Activated T-helper 2 cell treated with anti-CD3 and anti-CD28 coated beads, Interferon-gamma antibody, Interleukin-2, Interleukin-4, amounts not matched to agents 10 μg/mL and 5 μg/mL and 100 μg/mL, durations not matched to agents 14 hours and 24 hours and 36 hours (primary cell): Measurements from ENCODE around the gene CEP83. TPM values are rescaled to one million over a fixed set of nuclear protein-coding genes. Genes with fewer than 3 reads are reported as not detected.

ENCODE experiments used
- DNase-seq: peaks from one replicate; pipeline ENCODE4 v3.0.0; 2021; ENCODE audit warnings: low spot score
- H3K27ac Mint-ChIP-seq: one replicate; pipeline ENCODE4 v1.8.0; 2021; ENCODE audit warnings: mixed read lengths
- H3K27me3 Mint-ChIP-seq: one replicate; pipeline ENCODE4 v1.8.0; 2021; ENCODE audit warnings: low read depth, mixed read lengths
- H3K36me3 Mint-ChIP-seq: one replicate; pipeline ENCODE4 v1.8.0; 2021; ENCODE audit warnings: low read depth, mixed read lengths
- H3K4me1 Mint-ChIP-seq: one replicate; pipeline ENCODE4 v1.8.0; 2021; ENCODE audit warnings: low read depth, mixed read lengths
- H3K4me3 Mint-ChIP-seq: one replicate; pipeline ENCODE4 v1.8.0; 2021; ENCODE audit warnings: low read depth, mild to moderate bottlenecking, moderate library complexity, mixed read lengths
- H3K9me3 Mint-ChIP-seq: one replicate; pipeline ENCODE4 v1.8.0; 2021; ENCODE audit warnings: mixed read lengths
- intact Hi-C: fragments of 100-400 bp; cut with micrococcal nuclease; formaldehyde crosslinking; loops from one replicate; pipeline ENCODE4 v1.15.1; 2023
- total RNA-seq: library from RNA; stranded (reverse); gene quantifications from 2 replicates; pipeline ENCODE4 v1.2.3, GENCODE V29; 2022

CEP83 gene, protein sequence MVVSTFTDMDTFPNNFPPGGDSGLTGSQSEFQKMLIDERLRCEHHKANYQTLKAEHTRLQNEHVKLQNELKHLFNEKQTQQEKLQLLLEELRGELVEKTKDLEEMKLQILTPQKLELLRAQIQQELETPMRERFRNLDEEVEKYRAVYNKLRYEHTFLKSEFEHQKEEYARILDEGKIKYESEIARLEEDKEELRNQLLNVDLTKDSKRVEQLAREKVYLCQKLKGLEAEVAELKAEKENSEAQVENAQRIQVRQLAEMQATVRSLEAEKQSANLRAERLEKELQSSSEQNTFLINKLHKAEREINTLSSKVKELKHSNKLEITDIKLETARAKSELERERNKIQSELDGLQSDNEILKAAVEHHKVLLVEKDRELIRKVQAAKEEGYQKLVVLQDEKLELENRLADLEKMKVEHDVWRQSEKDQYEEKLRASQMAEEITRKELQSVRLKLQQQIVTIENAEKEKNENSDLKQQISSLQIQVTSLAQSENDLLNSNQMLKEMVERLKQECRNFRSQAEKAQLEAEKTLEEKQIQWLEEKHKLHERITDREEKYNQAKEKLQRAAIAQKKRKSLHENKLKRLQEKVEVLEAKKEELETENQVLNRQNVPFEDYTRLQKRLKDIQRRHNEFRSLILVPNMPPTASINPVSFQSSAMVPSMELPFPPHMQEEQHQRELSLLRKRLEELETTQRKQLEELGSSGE
- total RNA-seq, result 32.4 and 35.9 TPM in 2 replicates

DNA sequence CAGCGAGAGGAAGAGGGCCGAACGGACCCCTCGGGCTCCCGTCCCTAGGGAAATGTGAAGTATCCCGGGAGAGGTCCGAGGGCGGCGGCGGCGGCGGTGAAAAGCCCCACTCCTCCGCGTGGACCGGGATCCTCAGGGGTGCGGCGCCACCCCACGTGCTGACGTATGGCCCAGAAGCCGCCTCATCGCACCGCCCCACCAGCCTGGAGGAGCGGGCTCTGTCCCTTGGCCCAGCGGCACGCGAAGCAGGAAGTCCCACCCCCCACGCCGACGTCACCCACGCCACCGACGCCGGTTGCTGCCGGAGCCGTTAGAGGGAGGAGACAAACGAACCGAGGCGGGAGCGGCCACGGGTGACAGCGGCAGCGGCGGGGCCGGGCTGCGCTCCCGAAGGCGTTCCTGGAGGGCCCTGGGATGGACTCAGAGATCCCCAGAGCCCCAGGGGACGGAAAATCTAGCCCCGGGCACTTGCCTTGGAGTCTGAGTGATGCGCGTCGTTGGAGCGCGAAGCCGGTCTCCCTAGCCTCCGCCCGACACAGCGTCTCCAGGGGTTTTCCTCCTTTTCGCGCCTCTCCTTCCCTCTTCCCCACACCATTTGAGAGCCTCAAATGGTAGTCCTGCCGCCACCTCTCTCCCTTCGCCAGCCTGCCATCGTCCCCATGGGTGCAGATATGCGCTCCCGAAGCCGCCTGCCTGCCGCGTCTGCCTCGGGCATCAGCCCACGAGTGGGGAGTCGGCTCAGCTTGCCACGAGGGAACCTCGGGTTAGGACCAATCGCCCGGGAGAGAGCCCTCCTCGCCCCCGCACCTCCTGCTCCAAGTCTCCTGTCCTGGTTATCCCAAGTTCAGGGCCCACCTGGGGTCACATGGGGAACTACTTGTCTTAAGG, at the start of gene CEP83:
TSS of gene CEP83 (minus strand) at position 140 of the 888 bp plus-strand sequence. CDS start 47,377 bp downstream, outside the sequence.
- intact Hi-C loops, result loop anchor here (1.0 to 5.0 kb wide), 7 partner anchors 72 to 312 kb away; partner anchors contain the start of gene PLXNC1
- Mint-ChIP-seq H3K27me3 (peaks cover 5% of the 10 kb centered on the region), H3K4me1 (peaks cover 27% of the 10 kb centered on the region), H3K36me3 (peaks cover 40% of the 10 kb centered on the region), H3K9me3 (peaks cover 5% of the 10 kb centered on the region), H3K4me3 (peak within 1 kb of the TSS; percentile 88), H3K27ac (peak within 1 kb of the TSS; percentile 92)
- peak; percentile 95 for DNase-seq

DNA sequence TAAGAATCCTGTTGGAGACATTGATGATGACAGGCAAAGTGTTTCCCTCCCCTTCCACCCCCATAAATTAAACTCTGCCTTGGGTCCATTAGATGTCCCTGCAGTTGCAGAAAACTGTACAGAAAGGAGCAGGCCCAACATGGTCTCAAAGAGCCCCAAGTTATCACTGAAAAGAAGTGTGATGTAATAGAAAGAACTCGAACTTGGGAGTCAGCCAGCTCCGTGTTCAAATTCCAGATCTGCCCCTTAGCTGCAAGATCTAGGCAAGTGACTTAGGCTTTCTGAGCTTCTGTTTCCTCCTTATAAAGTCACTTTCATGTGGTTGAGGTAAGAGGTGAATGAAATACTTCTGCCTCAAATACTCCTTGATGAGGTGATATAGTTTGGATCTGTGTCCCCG, 49.6 kb upstream of the CEP83 start:
- no peak for DNase-seq
- intact Hi-C loops, result no loop called here
- Mint-ChIP-seq H3K36me3 (no peaks in the 10 kb centered on the region), H3K9me3 (peaks cover 3% of the 10 kb centered on the region), H3K4me1 (peaks cover 4% of the 10 kb centered on the region), H3K4me3 (no peak overlapping the region), H3K27ac (no peak overlapping the region), H3K27me3 (peaks cover 4% of the 10 kb centered on the region)

DNA sequence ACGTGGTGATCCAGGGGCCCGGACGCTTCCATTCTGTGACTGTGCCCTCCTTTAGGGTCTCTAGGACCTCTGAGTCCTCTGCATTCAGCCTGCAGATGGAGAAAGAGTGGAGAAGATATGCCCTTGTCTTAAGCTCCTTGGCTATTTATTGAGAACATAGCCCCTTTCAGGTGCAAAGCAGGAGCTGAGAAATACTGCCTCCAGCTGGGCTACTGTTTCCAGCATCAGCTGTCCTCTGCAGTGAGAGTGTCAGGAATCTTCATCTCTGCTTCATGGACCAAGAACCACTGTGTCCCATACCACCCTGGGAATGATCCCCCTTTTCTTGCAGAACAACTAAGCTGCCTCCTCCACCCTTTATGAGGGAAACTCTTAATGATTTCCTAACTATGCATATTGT, 47.8 kb upstream of the CEP83 start:
- Mint-ChIP-seq H3K36me3 (no peaks in the 10 kb centered on the region), H3K9me3 (peaks cover 7% of the 10 kb centered on the region), H3K4me3 (no peak overlapping the region), H3K27me3 (peaks cover 4% of the 10 kb centered on the region), H3K4me1 (no peaks in the 10 kb centered on the region), H3K27ac (no peak overlapping the region)
- intact Hi-C loops, result no loop called here
- no peak for DNase-seq

DNA sequence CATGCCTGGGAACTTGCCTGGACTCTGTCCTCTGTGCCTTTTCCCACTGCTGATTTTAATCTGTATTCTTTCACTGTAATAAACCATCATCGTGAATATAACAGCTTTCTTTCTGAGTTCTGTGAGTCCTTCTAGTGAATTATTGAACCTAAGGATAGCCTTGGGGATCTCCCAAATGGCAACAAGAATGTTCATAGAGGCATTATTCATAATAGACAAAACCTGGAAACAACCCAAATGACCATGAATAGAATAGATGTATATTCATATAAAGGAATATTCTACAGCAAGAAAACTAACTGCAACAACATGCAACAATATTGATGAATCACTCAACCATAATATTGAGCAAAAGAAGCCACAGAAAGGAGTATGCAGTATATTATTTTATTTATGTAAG, 44.7 kb upstream of the CEP83 start:
- no peak for DNase-seq
- H3K4me3 Mint-ChIP-seq, result no peak overlapping the region
- H3K36me3 Mint-ChIP-seq, result no peaks in the 10 kb centered on the region
- peaks cover 12% of the 10 kb centered on the region for H3K9me3 Mint-ChIP-seq
- no peak overlapping the region for H3K27ac Mint-ChIP-seq
- H3K27me3 Mint-ChIP-seq, result peaks cover 4% of the 10 kb centered on the region
- intact Hi-C loops, result no loop called here
- H3K4me1 Mint-ChIP-seq, result peaks cover 3% of the 10 kb centered on the region

DNA sequence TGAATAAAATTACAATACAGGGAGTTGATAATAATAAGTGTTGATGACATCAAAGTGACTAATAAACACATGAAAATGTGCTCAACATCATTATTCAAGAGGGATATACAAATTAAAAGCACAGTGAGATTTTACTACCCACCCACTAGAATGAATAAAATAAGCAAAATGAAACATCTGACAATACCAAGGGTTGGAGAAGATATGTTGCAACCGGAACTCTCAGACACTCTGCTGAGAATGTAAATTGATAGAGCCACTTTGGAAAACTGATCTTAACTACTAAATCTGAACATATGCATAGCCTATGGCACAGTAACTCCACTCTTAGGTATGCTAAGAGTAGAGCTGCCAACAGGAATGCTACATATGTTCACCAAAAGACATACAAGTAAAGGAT, 44.0 kb upstream of the CEP83 start:
- intact Hi-C loops, result no loop called here
- Mint-ChIP-seq H3K27me3 (peaks cover 4% of the 10 kb centered on the region), H3K9me3 (peaks cover 12% of the 10 kb centered on the region), H3K4me1 (peaks cover 3% of the 10 kb centered on the region), H3K4me3 (no peak overlapping the region), H3K27ac (no peak overlapping the region), H3K36me3 (no peaks in the 10 kb centered on the region)
- DNase-seq, result no peak

DNA sequence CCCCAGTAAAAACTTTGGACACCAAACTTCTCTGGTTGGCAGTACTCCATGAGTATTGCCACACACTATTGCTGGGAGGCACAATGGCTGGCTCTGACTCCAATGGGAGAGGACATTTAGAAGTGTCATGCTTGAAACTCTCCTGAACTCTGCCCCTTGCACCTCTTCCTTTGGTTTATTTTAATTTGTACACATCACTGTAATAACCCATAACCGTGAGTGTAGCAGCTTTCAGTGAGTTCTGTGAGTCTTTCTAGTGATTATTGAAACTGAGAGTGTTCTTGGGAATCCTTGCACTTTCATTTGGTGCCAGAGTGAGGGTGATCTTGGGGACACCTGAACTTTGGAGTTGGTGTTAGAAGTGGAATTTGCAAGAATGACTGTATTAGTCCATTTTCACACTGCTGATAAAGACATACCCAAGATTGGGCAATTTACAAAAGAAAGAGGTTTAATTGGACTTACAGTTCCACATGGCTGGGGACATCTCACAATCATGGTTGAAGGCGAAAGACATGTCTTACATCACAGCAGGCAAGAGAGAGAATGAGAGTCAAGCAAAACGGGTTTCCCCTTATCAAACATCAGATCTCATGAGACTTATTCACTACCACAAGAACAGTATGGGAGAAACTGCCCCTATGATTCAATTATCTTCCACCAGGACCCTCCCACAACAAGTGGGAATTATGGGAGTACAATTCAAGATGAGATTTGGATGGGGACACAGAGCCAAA, 41.3 kb upstream of the CEP83 start:
- Mint-ChIP-seq H3K9me3 (peaks cover 12% of the 10 kb centered on the region), H3K36me3 (no peaks in the 10 kb centered on the region), H3K27ac (no peak overlapping the region), H3K27me3 (peaks cover 4% of the 10 kb centered on the region), H3K4me3 (no peak overlapping the region), H3K4me1 (peaks cover 3% of the 10 kb centered on the region)
- intact Hi-C loops, result no loop called here
- DNase-seq, result no peak

DNA sequence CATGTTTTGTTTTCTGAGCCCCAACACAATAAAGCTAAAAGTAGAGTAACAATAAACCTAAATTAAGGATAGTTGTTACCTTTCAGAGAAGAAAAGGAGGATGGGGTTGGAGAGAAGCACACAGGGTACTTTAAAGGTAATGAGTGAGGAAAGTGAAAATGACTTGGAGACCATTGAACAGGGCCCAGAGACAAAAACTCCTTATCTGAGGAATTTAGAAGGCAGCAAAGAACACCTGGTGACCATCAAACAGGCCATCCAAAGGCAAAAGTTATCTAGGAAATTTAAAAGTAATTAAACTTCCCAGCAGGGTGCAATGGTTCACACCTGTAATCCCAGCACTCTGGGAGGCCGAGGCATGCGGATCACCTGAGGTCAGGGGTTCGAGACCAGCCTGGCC, 39.0 kb upstream of the CEP83 start:
- Mint-ChIP-seq H3K27me3 (no peaks in the 10 kb centered on the region), H3K36me3 (no peaks in the 10 kb centered on the region), H3K9me3 (peaks cover 12% of the 10 kb centered on the region), H3K4me3 (no peak overlapping the region), H3K27ac (no peak overlapping the region), H3K4me1 (peaks cover 3% of the 10 kb centered on the region)
- no peak for DNase-seq
- intact Hi-C loops, result no loop called here

DNA sequence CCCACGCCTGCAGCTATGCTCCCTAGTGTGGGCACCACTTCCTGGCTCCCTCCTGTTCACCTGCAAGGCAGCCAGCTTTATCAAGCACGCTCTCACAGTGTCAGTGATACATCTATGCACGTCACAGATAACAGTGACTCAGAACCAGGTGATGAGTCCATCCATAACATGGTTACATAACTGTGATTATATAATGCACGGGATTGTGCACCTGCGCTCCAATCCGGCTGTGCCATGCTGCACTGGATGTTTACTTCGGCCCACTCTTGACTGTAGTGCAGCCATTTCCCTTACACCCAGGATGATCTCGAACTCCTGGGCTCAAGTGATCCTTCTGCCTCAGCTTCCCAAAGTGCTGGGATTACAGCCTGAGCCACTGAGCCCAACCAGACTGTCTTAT, 38.4 kb upstream of the CEP83 start:
- Mint-ChIP-seq H3K4me1 (peaks cover 3% of the 10 kb centered on the region), H3K4me3 (no peak overlapping the region), H3K27ac (no peak overlapping the region), H3K9me3 (peaks cover 7% of the 10 kb centered on the region), H3K27me3 (no peaks in the 10 kb centered on the region), H3K36me3 (no peaks in the 10 kb centered on the region)
- no peak for DNase-seq
- intact Hi-C loops, result no loop called here

DNA sequence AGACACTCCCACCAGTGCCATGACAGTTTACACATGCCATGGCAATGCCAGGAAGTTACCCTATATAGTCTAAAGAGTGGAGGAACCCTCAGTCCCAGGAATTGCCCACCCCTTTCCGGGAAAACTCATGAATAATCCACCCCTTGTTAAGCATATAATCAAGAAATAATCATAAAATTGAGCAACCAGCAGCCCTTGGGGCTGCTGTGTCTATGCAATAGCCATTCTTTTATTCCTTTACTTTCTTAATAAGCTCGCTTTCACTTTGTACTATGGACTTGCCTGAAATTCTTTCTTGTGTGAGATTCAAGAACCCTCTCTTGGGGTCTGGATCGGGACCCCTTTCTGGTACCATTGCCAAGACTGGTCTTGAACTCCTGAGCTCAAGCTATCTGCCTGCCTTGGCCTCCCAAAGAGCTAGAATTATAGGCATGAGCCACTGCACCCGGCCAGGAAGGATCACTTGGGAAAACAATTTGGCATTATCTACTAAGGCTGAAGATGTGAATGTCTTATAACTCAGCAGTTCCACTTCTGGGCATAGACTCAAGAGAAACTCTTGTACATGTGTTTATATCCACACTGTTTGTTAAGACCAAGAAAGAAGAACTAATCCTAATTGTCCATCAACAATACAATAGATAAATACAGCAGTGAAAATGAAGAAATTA, 35.9 kb upstream of the CEP83 start:
- H3K4me3 Mint-ChIP-seq, result no peak overlapping the region
- no peak for DNase-seq
- H3K36me3 Mint-ChIP-seq, result no peaks in the 10 kb centered on the region
- H3K27ac Mint-ChIP-seq, result no peak overlapping the region
- H3K27me3 Mint-ChIP-seq, result peaks cover 2% of the 10 kb centered on the region
- intact Hi-C loops, result no loop called here
- H3K4me1 Mint-ChIP-seq, result no peaks in the 10 kb centered on the region
- H3K9me3 Mint-ChIP-seq, result no peaks in the 10 kb centered on the region

DNA sequence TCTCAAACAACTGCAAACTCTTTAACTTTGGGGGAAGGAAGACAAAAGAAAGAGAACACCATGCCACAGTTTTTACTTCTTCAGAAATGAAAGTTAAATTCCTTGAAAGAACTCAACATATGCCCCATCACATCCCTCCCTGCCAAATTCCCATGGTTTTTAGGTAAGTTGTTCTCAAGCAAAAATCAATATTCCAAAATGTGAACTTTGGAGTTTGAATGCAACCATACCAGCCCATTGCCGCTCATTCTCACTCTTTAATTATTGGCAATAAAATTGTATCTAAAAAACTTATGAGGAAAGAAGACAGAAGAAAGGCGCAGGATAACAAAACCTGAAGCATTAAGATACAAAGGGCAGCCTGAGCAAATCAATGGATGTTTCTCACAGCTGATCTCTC, 31.8 kb upstream of the CEP83 start:
- intact Hi-C loops, result no loop called here
- peaks cover 8% of the 10 kb centered on the region for H3K27me3 Mint-ChIP-seq

DNA sequence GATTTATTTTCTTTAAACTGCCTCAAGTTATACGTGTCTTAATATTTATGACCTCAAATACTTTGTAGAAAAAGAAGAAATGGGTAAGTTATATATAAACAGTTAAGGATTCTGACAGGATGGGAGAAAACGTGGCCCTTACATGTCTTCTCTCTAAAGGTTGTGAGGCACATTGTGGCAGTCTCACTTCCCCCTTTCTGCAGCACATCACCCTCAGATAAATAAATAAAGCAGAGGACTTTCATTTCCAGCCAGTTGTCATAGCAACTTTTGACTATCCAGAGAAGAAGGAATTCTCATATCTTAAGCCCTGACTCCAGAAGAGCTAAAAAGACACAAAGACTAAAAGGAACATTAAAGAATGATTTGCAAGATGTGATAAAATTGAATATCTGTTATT, 28.8 kb upstream of the CEP83 start:
- no peaks in the 10 kb centered on the region for H3K36me3 Mint-ChIP-seq
- no peak overlapping the region for H3K4me3 Mint-ChIP-seq
- H3K9me3 Mint-ChIP-seq, result no peaks in the 10 kb centered on the region
- peaks cover 8% of the 10 kb centered on the region for H3K27me3 Mint-ChIP-seq
- intact Hi-C loops, result no loop called here
- no peak overlapping the region for H3K27ac Mint-ChIP-seq
- DNase-seq, result no peak
- no peaks in the 10 kb centered on the region for H3K4me1 Mint-ChIP-seq

More for the DNA sequence above, 31.8 kb upstream of the CEP83 start:
- H3K4me1 Mint-ChIP-seq, result no peaks in the 10 kb centered on the region
- no peaks in the 10 kb centered on the region for H3K9me3 Mint-ChIP-seq
- H3K4me3 Mint-ChIP-seq, result no peak overlapping the region
- no peaks in the 10 kb centered on the region for H3K36me3 Mint-ChIP-seq
- DNase-seq, result no peak
- H3K27ac Mint-ChIP-seq, result no peak overlapping the region

DNA sequence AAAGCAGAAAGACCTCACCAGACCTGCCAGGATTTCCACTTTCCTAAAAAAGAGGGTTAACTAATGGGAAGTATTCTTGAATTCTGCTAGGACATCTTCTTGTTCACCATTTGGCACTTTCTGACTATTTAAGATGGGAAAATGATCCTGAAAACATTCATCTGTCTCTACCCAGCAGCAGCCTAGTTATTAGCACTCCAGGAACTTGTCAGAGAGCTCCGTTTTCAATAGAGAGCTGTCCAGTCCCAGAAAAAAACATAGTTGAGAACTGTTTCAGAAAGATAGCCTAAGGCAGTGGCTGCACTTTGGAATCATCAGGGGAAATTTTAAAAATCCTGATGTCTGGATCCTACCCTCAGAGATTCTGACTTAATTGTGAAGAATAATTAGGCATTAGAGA, 22.1 kb upstream of the CEP83 start:
- Mint-ChIP-seq H3K27ac (no peak overlapping the region), H3K4me3 (no peak overlapping the region), H3K27me3 (peaks cover 5% of the 10 kb centered on the region), H3K9me3 (no peaks in the 10 kb centered on the region), H3K4me1 (no peaks in the 10 kb centered on the region), H3K36me3 (no peaks in the 10 kb centered on the region)
- no peak for DNase-seq
- intact Hi-C loops, result no loop called here
